Psoas muscle (tissue), 8 donors: ENCODE results near the gene RARB. TPM values are rescaled to one million over a fixed set of nuclear protein-coding genes. Genes with fewer than 3 reads are reported as not detected.

ENCODE experiments used
- ATAC-seq, 4 donors: fragments of 200-7000 bp; cut with Tn5 transposase; one replicate each; pipeline ENCODE4 v1.9.1; 2020; ENCODE audit warnings: moderate library complexity in 3 of 4, mild to moderate bottlenecking in 2 of 4
- DNase-seq, 2 donors: peaks; one replicate each; pipeline ENCODE4 v3.0.0-alpha.2; 2020
- H3K27ac ChIP-seq: fragments of 200-600 bp; one replicate; pipeline ENCODE4 v1.8.0; 2022
- H3K27me3 ChIP-seq, 3 donors: fragments of 200-600 bp in 1 of 3; one replicate each; pipeline versions ENCODE4 v1.6.1 to v1.8.0; 2013 to 2022; ENCODE audit warnings: low read length in 2 of 3, mild to moderate bottlenecking in 2 of 3, moderate library complexity in 1 of 3; ENCODE audit not compliant: insufficient read depth in 3 of 3
- H3K36me3 ChIP-seq, 2 donors: fragments of 200-600 bp in 1 of 2; one replicate each; pipeline versions ENCODE4 v1.6.1 to v1.8.0; 2013 to 2022; ENCODE audit warnings: low read depth in 1 of 2, mild to moderate bottlenecking in 1 of 2, moderate library complexity in 1 of 2; ENCODE audit not compliant: insufficient read depth in 1 of 2
- H3K4me1 ChIP-seq: fragments of 200-600 bp; one replicate; pipeline ENCODE4 v1.8.0; 2022
- H3K4me3 ChIP-seq: fragments of 200-600 bp; one replicate; pipeline ENCODE4 v1.8.0; 2022; ENCODE audit warnings: mild to moderate bottlenecking
- H3K9me3 ChIP-seq: fragments of 200-600 bp; one replicate; pipeline ENCODE4 v1.8.0; 2022
- WGBS, 3 donors: extraction: QIAGEN DNeasy Blood & Tissue Kit; methylation state at CpG; one replicate each; pipeline versions ENCODE4 v1.1.6 to v1.1.7; 2013; 5-methylcytosine and 5-hydroxymethylcytosine counted together
- intact Hi-C, 2 donors: fragments of 100-400 bp; cut with DNase I; formaldehyde crosslinking; loops; one replicate each; pipeline versions ENCODE4 v1.11.0 to v1.14.2; 2022
- long read RNA-seq, 2 donors: library from polyadenylated mRNA; unstranded; transcript quantifications; one replicate each; pipeline ENCODE4 v2.0.0, GENCODE V29; 2021
- polyA plus RNA-seq, 3 donors: library from polyadenylated mRNA; stranded (reverse); fragments of 200-250 nt; gene quantifications; one replicate each; pipeline ENCODE4 v1.2.3, GENCODE V29; 2013
- total RNA-seq, 4 donors: library from RNA; stranded (reverse); fragmentation: NEBNext Ultra II Directional in 2 of 4; extraction: Animal tissue kit (Norgen Biotek cat#: 25700) in 2 of 4; gene quantifications; one replicate each; pipeline versions ENCODE4 v1.2.1 to v1.2.4, GENCODE V29; 2021 to 2023
- TF ChIP-seq, protein P1 (sequence below): fragments of 200-600 bp; IDR thresholded peaks from one replicate; pipeline ENCODE4 v1.8.0; 2022; ENCODE audit warnings: antibody characterized with exemption
- donor health status: healthy with polysubstance abuse.
- donor health status: DM: no; HTN: no; CAD: no; lungs with moderate emphysema.
- donor health status: Bipolar disorder and iron deficiency.
- donor health status: healthy.
- donor health status: DM: yes; HTN: yes; CAD: no.
- donor health status: DM: no; HTN: no; CAD: no.
- donor health status: DM: no; HTN: no; CAD: no.
- donor health status: DM: yes; HTN: yes; CAD: no.

RARB gene
- total RNA-seq (1 to 10 TPM; 1.3 to 5.4 (median 1.9) TPM), polyA plus RNA-seq (1 to 10 TPM; 1.1 to 2.0 (median 1.9) TPM)
- long read RNA-seq, donor 1 = 0 reads
- long read RNA-seq, donor 2, partial matches to known transcripts = 0 of 5 reads
- long read RNA-seq, donor 2, other reads (novel, unspliced or antisense) = 0 of 5 reads

DNA sequence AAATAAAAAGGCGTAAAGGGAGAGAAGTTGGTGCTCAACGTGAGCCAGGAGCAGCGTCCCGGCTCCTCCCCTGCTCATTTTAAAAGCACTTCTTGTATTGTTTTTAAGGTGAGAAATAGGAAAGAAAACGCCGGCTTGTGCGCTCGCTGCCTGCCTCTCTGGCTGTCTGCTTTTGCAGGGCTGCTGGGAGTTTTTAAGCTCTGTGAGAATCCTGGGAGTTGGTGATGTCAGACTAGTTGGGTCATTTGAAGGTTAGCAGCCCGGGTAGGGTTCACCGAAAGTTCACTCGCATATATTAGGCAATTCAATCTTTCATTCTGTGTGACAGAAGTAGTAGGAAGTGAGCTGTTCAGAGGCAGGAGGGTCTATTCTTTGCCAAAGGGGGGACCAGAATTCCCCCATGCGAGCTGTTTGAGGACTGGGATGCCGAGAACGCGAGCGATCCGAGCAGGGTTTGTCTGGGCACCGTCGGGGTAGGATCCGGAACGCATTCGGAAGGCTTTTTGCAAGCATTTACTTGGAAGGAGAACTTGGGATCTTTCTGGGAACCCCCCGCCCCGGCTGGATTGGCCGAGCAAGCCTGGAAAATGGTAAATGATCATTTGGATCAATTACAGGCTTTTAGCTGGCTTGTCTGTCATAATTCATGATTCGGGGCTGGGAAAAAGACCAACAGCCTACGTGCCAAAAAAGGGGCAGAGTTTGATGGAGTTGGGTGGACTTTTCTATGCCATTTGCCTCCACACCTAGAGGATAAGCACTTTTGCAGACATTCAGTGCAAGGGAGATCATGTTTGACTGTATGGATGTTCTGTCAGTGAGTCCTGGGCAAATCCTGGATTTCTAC lies at the start of gene RARB:
Gene RARB (plus strand): TSS at position 322 of the 847 bp plus-strand sequence. CDS start 469 bp downstream, at position 791.
- intact Hi-C loops = loop anchor here in 1 of 2 donors (5.0 to 10.0 kb wide), 2 partner anchors 164 to 463 kb away; no protein-coding TSS in a partner anchor
- Histone ChIP-seq H3K4me1 (peaks cover 20% of the 10 kb centered on the region), H3K27ac (peak within 1 kb of the TSS; percentile 86), H3K4me3 (peak within 1 kb of the TSS; percentile 73), H3K27me3 (no peaks in the 10 kb centered on the region), H3K36me3 (no peaks in the 10 kb centered on the region), H3K9me3 (no peaks in the 10 kb centered on the region)
- DNase-seq = peak; percentile 53 to 67
- TF ChIP-seq, protein P1, sequence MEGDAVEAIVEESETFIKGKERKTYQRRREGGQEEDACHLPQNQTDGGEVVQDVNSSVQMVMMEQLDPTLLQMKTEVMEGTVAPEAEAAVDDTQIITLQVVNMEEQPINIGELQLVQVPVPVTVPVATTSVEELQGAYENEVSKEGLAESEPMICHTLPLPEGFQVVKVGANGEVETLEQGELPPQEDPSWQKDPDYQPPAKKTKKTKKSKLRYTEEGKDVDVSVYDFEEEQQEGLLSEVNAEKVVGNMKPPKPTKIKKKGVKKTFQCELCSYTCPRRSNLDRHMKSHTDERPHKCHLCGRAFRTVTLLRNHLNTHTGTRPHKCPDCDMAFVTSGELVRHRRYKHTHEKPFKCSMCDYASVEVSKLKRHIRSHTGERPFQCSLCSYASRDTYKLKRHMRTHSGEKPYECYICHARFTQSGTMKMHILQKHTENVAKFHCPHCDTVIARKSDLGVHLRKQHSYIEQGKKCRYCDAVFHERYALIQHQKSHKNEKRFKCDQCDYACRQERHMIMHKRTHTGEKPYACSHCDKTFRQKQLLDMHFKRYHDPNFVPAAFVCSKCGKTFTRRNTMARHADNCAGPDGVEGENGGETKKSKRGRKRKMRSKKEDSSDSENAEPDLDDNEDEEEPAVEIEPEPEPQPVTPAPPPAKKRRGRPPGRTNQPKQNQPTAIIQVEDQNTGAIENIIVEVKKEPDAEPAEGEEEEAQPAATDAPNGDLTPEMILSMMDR = no peak
- 0% methylated on average over 27 of the region's 27 CpGs for WGBS, 3 donors
- ATAC-seq = peak; percentile 86 to 92 (median 90)

DNA sequence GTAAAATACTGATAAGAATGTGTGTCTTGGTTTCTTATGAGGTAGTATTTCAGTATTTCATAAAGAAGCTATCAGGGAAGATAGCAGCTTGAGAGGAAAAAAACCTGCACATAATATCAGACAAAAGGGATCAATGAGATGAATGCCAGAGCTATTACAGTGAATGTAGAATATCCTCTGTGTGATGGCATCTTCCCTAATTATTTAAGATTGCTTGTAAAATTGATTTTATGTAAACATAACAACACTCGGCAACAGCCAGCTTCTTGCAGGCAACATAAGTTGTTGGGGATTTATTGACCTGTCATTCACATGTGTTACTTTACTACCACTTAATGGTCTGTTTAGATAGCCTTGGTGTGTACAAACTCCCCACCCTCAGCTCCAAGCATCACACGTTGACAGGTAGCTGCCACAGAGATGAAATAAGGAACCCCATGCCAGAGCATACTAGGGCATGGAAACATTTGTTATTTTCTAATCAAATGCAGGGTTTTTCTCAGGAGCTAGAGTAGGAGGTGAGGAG lies 49.2 kb upstream of the RARB start:
- Histone ChIP-seq H3K27ac (no peak overlapping the region), H3K9me3 (no peaks in the 10 kb centered on the region), H3K4me3 (no peak overlapping the region), H3K27me3 (no peaks in the 10 kb centered on the region), H3K4me1 (no peaks in the 10 kb centered on the region), H3K36me3 (no peaks in the 10 kb centered on the region)
- intact Hi-C loops = no loop called here
- 49 to 72% (median 61%) methylated on average over 2 of the region's 2 CpGs for WGBS, 3 donors
- ATAC-seq = no peak
- TF ChIP-seq, protein P1 = no peak
- DNase-seq = no peak

DNA sequence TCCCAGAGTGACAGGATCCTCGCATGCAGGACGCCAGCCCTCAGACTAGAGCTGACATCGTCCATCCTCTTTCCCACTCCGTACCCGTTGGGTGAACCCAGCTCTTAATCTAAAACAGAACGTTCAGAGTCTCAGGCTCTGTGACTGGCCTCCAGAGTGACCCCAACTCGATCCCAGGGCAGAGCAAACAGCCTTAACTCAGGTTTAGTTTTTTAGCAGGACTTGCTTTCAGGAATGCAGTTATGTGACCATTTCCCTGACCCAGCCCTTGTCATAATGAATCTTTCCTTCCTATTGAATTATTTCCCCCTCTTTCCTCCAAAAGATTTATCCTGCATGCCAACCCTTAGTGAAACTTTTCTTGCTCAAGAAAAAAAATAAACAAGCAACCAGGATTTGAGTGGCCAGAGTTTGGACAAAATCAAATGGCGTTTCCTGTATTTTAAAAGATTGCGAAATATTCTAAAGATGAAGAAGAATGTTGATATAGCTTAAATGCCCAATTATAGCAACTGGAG lies 47.8 kb upstream of the RARB start:
- Histone ChIP-seq H3K4me1 (no peaks in the 10 kb centered on the region), H3K27ac (no peak overlapping the region), H3K36me3 (no peaks in the 10 kb centered on the region), H3K4me3 (no peak overlapping the region), H3K27me3 (no peaks in the 10 kb centered on the region), H3K9me3 (no peaks in the 10 kb centered on the region)
- 39 to 45% (median 40%) methylated on average over 9 of the region's 9 CpGs for WGBS, 3 donors
- intact Hi-C loops = no loop called here
- no peak for ATAC-seq
- DNase-seq = no peak
- TF ChIP-seq, protein P1 = no peak

DNA sequence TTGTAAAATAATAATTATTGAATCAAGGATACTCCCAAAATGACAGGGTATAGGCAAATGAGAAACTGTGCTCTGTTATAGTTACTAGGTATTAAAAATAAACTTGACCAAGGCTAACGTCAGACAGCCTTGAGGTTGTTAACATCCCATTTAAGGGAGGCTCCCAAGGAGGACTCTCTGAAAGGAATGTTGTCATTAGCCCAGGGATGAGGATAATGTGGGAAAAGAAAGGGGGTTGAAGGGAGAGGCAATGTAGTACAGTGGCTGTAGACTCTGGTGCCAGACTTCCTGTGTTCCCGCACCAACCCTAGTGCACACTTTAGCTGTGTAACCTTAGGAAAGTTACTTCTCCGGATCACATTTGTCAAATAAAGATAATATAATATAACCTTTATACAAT lies 47.0 kb upstream of the RARB start:
- WGBS, 3 donors = 65 to 74% (median 66%) methylated on average over 3 of the region's 3 CpGs
- ATAC-seq (no peak), DNase-seq (no peak)
- Histone ChIP-seq H3K36me3 (no peaks in the 10 kb centered on the region), H3K27me3 (no peaks in the 10 kb centered on the region), H3K4me1 (no peaks in the 10 kb centered on the region), H3K27ac (no peak overlapping the region), H3K9me3 (no peaks in the 10 kb centered on the region), H3K4me3 (no peak overlapping the region)
- TF ChIP-seq, protein P1 = no peak
- intact Hi-C loops = no loop called here
